Measurements from ENCODE around the gene CYP1A2. TPM values are rescaled to one million over a fixed set of nuclear protein-coding genes. Genes with fewer than 3 reads are reported as not detected.

CYP1A2 gene
- total and polyA plus RNA-seq, 7 donors = not detected

GRCh38 chr15:74770211-74770903 is 21.7 kb downstream of the CYP1A2 start:
- Histone ChIP-seq H3K27me3 (peaks cover 0 to 16% (median 0%) of the 10 kb centered on the region in 3 donors), H3K4me3 (no peak overlapping the region), H3K36me3 (no peaks in the 10 kb centered on the region), H3K27ac (no peak overlapping the region), H3K9me3 (no peaks in the 10 kb centered on the region), H3K4me1 (peaks cover 0 to 6% (median 3%) of the 10 kb centered on the region in 4 donors)
- intact Hi-C loops (cut with DNase I) = no loop called here
- 68 to 71% methylated on average over 4 of the region's 4 CpGs for WGBS, 2 donors
- no peak for DNase-seq
- TF ChIP-seq CTCF (IDR thresholded peaks at IDR 0.05) = no peak
- TF ChIP-seq POLR2A (IDR thresholded peaks at IDR 0.05) = no peak
- TF ChIP-seq POLR2AphosphoS5 (IDR thresholded peaks at IDR 0.05) = no peak

GRCh38 chr15:74773329-74773728 is 24.7 kb downstream of the CYP1A2 start:
- no peak for DNase-seq
- peaks cover 0 to 10% (median 3%) of the 10 kb centered on the region in 4 donors for H3K4me1 ChIP-seq
- intact Hi-C loops (cut with DNase I) = no loop called here
- H3K36me3 ChIP-seq = no peaks in the 10 kb centered on the region
- TF ChIP-seq EP300 (IDR thresholded peaks at IDR 0.05) (no peak), POLR2A (IDR thresholded peaks at IDR 0.05) (no peak), POLR2AphosphoS5 (IDR thresholded peaks at IDR 0.05) (no peak), CTCF (IDR thresholded peaks at IDR 0.05) (no peak)
- H3K27me3 ChIP-seq = peaks cover 0 to 8% (median 0%) of the 10 kb centered on the region in 3 donors
- H3K9me3 ChIP-seq = no peaks in the 10 kb centered on the region
- no peak overlapping the region for H3K4me3 ChIP-seq
- no peak overlapping the region for H3K27ac ChIP-seq
- WGBS, 2 donors = 31 to 75% methylated on average over 5 of the region's 5 CpGs

GRCh38 chr15:74773731-74774252 is 25.1 kb downstream of the CYP1A2 start:
- no peak for TF ChIP-seq POLR2AphosphoS5 (IDR thresholded peaks at IDR 0.05)
- TF ChIP-seq CTCF (IDR thresholded peaks at IDR 0.05) = no peak
- TF ChIP-seq EP300 (IDR thresholded peaks at IDR 0.05) = no peak
- TF ChIP-seq POLR2A (IDR thresholded peaks at IDR 0.05) = no peak
- intact Hi-C loops (cut with DNase I) = no loop called here
- Histone ChIP-seq H3K9me3 (no peaks in the 10 kb centered on the region), H3K27me3 (peaks cover 0 to 3% (median 0%) of the 10 kb centered on the region in 3 donors), H3K4me1 (peaks cover 0 to 6% (median 3%) of the 10 kb centered on the region in 4 donors), H3K27ac (no peak overlapping the region), H3K36me3 (no peaks in the 10 kb centered on the region), H3K4me3 (no peak overlapping the region)
- no peak for DNase-seq
- WGBS, 2 donors = 21 to 61% methylated on average over 5 of the region's 5 CpGs

- no peak overlapping the region for H3K27ac ChIP-seq
- no peak for TF ChIP-seq CTCF (IDR thresholded peaks at IDR 0.05)
- TF ChIP-seq POLR2A (IDR thresholded peaks at IDR 0.05) = no peak
- TF ChIP-seq POLR2AphosphoS5 (IDR thresholded peaks at IDR 0.05) = no peak
- no peak for TF ChIP-seq EP300 (IDR thresholded peaks at IDR 0.05)
- intact Hi-C loops (cut with DNase I) = no loop called here
- H3K36me3 ChIP-seq = no peaks in the 10 kb centered on the region
- peaks cover 0 to 6% (median 3%) of the 10 kb centered on the region in 4 donors for H3K4me1 ChIP-seq
- no peaks in the 10 kb centered on the region for H3K27me3 ChIP-seq
- no peak for DNase-seq
- H3K9me3 ChIP-seq = no peaks in the 10 kb centered on the region
- 70 to 84% methylated on average over 5 of the region's 5 CpGs for WGBS, 2 donors
- no peak overlapping the region for H3K4me3 ChIP-seq
Observed at GRCh38 chr15:74775132-74775562, 26.5 kb downstream of the CYP1A2 start.
